Cerebellar cortex (tissue), 1 donor: ENCODE measurements around the gene RCC2.

ENCODE experiments used
- DNase-seq: peaks from one replicate; pipeline ENCODE4 v3.0.0-alpha.2; 2015; ENCODE audit warnings: low spot score

Gene RCC2

DNA sequence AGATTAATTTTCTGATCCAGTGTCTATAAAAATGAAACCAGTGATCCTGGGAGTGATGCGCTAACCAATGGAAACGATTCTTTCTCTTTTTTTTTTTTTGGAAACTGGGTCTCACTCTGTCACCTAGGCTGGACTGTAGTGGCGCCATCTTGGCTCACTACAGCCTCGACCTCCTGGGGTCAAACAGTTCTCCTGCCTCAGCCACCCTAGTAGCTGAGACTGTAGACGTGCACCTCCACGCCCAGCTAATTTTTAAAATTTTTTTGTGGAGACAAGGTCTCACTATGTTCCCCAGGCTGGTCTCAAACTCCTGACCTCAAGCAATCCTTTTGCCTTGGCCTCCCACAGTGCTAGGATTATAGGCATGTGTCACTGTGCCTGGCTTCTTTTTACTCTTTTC is 3.4 kb upstream of the RCC2 start:
- DNase-seq: no peak

DNA sequence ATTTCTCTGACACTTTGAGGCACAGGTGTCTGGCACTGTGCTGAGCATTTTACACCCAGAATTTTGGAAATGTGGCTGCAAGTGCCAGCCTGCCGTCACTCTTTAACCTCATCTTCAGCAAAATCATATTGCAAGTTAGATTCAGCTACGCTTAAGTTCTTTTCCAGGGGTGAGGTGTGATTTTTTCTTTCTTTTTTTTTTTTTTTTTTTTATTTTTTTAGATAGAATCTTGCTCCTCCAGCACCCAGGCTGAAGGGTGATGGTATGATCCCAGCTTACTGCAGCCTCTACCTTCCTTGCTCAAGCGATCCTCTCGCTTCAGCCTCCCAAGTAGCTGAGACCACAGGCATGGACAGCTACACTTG is 2.5 kb upstream of the RCC2 start:
- no peak for DNase-seq

DNA sequence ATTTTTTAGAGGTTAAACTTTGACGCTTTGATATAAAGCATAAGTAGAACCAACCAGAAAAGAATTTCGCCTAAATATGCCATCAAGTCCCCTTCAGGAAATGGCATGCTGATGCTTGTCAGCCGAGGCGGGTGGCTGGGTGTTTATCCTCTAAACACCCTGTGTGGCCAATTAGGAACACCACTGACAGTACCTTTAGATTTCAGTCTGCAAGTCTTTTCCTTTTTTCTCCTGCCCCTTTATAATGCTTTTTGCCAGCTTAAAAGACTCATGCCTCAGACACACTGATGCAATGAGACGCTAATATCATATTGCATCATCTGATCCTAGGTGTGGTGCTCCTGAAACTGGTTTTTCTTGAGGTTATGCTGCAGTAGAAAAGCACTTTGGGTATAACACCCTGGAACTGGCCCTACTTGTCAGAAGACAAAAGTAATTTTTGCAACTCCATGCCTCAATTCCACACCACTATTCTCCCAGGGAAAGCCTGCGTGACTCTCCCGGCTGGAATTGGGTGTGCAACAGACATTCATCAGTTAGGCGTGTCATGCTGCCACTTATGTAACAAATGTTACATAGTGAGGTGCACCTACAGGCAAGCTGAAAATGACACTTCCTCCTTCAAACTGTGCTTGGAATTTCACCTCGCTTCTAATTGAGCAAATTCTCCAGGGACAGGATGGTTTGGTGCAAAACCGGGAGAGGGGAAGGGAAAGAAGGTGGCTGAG is 2.0 kb upstream of the RCC2 start:
- DNase-seq: no peak

DNA sequence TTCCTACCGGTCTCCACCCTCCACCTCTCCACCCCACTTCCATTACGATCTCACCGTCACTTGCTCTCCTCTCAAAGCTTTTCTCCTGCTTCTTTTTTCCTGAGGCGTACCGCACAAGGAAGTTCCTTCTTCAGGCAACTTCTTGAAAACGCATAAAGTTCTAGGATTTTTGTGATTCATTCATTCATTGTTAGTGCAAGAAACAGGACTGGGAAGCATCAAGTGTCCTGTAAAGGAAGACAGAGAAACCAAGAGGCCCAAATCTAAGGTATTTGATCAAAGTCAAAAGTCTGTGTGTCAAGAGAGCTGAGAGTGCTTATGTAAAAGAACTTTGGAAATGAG is 1.3 kb upstream of the RCC2 start:
- no peak for DNase-seq

DNA sequence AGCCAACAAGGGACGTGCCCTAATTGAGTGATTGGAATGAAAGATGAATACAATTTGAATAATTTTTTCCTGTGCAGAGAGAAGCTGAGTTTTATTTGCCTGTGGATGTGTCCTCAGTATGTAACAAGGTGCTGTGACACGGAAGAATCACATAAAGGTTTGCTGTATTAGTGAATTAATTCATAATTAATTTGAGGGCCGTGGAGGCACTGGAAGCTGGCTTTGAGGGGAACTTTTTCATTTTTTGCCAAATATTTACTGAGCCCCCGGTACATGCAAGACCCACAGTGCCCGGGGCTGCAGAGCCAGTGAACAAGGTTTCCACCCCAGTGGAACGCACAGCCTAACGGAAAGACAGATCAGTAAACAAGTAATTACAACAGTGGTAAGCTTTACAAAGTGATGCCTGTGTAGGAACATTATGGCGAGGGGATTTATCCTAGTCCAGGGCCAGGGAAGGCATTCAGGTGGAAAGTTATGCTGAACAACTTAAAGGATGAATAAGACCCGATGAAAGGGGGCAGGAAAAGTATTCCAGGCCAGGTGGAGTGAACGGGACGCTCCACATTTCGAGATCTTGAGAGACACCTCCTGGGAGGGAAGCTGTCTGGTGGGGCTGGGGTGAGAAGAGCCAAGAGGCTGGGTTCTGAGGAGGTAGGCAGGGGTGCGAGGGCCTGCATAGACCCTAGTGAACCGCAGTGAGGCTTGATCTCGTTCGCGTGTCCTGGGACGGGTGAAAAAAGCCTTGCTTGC is 773 bp upstream of the RCC2 start:
- no peak for DNase-seq

DNA sequence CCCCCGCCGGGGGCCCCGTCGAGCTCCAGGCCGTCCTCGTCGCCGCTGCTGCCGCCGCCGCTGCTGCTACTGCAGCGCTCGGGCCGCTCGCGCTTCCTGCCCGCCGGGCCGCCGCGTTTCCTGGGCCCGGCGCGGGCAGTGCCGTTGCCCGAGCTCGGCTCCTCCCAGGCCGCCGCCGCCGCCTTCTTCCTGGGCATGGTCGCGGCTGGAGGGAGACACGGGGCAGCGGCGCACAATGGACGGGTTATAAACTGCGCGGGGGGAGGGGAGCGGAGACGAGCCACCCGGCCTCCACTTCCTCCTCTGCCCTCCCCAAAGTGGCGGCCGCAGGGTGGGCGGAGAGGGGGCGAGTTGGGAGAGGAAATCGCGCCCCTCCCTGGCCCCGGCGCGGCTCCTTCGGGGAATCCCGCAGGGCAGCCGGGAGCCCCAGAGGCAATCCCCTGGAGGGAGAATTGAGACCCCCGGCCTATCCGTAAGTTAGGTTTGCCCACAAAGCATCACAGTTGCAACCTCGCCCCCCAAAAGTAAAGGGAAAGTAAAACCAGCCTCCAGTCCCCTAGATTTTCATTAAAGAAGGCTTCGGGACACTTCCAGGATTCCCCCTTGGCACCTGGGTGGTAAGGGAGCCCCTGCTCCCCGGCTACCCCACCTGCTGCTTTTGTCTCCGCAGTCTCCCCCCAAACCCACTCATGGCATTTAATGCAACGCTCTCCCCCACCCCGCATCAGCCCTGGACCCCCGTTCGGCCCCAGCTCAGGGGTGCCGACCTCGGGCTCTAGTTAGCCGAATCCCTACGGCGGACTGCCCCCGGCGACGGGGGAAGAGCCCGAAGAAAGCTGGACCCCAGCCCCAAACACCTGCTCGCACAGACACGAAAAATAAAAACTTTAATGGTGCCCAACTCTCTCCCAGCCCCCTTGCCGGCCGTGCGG is 893 bp downstream of the RCC2 start:
- DNase-seq: peak; percentile 37

DNA sequence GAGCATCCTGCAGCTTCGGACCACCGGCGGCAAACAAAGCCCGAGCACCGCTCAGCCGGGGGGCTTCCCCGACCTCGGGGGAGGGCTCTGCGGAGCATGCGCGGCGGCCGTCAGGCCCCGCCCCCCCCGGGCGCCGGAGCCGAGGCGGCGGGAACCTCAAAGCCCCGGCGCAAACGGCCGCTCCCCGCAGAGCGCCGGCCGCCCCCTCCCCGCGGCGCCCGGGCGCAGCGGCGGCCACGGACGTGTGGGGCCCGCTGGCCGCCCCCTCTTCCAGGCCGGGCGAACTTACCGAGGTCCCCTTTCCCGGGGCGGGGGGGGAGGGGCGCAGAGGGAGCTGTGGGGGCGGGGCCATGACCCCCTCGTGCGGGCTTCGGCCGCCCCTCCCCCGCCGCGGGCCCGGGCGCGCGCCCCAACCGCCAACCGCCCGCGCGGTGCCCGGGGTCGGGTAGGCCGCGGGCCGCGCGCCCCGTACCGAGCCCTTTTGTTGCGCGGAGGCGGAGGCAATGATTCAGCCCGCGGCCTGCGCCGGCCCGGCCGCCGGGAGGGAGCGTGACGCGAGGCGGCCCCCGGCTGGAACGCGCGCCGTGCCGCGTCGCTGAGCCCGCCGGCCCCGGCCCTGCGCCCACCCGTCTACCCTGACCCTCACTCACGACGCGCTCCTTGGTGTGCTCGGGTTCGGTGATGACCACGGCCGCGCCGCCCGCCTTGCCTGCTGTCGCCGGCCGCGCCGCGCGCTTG is 1.7 kb downstream of the RCC2 start:
- no peak for DNase-seq

DNA sequence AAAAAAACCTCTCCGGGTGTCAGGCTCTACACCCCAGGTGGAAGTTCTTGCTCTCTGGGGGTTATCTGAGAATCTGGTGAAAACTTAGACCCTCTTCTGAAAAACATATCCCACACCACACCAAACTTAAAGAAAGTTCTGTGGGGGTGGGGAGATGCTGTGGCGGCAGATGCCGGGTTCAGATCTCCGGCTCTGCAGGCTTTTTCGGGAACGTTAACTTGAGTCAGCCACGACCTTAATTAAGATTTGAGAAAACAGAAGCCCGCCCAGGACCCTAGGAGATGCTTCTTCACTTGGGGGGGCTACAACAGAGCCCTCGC is 2.3 kb downstream of the RCC2 start:
- DNase-seq: peak; percentile 35

DNA sequence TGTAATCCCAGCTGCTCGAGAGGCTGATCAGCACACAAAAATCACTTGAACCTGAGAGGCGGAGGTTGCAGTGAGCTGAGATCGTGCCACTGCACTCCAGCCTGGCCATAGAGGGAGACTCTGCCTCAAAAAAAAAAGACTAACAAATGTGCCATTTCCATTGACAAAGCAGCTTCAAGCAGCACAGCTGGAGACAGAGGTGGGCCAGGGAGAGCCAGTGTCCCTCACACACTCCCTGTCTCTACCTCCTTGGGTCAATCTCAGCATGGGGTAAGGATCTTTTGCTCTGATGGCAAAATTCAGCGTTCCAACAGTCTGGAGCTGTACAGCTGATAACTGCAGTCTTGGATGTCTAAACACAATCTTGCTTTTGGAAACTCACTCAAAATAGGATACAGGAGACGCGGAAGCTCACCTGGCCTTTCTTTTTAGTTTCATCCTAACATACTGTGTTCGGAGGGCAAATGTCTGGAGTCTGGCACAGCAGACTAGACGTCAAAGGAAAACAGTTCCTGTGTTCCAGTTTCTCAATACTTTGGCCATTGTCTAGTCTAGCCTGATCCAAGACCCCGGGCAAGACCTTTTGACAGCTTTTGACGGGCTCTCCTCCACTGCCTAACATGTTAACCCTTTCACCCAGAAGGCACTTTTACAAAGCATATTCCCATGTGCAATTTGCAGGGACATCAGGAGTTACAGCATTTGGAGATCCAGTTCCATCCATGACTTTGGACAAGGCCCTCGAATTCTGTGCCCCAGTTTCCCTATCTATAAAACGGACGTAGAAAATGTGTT is 2.9 kb downstream of the RCC2 start:
- DNase-seq: peak; percentile 20

DNA sequence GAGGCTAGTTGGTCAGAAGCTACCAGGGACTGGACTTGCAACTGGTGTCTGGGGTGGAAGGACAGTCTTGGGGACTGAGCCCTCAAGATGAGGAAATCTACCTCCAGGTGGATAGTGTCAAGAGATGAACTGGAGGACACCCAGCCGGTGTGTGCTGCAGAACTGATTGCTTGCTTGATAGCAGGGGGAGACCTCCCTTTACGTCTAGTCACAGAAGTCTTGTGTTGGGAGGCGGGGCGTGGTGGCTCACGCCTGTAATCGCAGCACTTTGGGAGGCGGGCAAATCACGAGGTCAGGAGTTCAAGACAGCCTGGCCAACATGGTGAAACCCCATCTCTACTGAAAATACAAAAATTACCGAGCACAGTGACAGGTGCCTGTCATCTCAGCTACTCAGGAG is 4.9 kb downstream of the RCC2 start:
- no peak for DNase-seq

DNA sequence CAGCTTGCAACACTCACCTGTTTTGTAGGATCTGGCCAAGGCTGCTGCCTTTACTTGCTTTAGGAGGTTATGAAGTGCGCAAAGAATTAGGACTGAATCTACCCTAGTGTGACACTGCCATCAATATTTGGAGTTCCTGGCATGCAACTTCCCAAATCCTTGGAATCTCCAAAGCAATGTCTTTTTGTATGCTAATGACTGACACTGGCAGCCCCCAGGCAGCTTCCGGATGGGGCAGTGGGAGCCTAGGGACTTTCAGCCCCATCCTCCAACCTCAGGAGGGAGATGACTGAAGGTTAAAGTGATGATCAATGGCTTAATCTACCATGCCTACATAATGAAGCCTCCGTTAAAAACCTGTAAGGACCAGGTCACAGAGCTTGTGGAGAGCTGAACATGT is 5.5 kb downstream of the RCC2 start:
- no peak for DNase-seq

DNA sequence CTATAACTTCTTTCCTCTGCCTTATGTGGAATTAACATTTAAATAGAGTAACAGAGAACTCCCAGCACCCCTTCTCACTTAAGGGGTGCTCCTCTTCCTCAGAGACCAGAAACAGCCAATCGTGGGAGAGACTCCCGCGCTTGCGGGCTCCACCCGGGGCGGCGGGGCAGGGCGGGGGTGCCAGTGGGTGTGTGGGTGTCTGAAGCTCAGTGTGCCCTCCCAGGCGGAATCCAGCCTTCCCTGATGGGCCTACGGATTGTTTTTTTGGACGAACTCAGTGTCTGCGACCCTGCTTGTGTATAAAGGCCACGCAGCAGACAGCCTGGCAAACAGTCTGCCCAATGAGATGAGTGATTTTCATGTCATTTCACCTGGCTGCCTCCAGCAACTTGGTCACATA is 6.2 kb downstream of the RCC2 start:
- DNase-seq: no peak

DNA sequence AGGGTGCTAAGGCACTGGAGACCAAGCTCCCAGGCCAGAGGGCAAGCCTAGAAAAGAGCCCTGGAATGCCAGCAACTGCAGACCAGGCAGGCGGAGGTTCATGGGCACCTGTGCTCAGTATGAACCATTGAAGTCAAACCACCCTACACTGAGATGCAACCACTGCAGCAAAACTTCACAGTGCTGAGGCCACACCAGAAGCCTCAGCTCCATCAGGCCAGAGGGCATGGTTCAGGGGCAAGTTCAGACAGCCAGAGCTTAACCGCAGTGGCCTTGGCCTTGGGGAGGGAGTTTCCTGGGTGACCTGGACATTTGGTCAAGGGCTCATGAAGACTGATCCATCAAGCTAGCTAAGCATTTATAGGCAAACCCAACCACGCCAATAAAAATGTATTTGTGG is 7.1 kb downstream of the RCC2 start:
- DNase-seq: no peak

DNA sequence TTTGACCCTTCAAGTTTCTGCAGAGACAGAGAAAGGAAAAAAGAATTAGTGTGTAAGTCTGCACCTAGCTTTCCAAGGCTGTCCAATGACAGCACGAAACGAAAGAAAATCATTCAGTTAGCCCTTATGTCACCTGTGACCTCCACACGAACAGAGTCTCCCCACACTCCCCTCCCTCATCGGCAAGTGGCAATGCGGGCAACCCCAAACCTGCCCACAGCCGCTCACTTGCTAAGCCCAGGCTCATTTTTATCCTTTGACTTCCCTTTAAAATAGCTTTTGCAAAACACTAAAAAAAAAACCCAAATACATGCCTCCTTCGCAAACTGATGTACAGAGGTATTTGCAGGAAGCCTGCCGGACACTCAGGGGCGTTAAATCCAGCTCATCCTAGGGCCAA is 10.3 kb downstream of the RCC2 start:
- DNase-seq: no peak

DNA sequence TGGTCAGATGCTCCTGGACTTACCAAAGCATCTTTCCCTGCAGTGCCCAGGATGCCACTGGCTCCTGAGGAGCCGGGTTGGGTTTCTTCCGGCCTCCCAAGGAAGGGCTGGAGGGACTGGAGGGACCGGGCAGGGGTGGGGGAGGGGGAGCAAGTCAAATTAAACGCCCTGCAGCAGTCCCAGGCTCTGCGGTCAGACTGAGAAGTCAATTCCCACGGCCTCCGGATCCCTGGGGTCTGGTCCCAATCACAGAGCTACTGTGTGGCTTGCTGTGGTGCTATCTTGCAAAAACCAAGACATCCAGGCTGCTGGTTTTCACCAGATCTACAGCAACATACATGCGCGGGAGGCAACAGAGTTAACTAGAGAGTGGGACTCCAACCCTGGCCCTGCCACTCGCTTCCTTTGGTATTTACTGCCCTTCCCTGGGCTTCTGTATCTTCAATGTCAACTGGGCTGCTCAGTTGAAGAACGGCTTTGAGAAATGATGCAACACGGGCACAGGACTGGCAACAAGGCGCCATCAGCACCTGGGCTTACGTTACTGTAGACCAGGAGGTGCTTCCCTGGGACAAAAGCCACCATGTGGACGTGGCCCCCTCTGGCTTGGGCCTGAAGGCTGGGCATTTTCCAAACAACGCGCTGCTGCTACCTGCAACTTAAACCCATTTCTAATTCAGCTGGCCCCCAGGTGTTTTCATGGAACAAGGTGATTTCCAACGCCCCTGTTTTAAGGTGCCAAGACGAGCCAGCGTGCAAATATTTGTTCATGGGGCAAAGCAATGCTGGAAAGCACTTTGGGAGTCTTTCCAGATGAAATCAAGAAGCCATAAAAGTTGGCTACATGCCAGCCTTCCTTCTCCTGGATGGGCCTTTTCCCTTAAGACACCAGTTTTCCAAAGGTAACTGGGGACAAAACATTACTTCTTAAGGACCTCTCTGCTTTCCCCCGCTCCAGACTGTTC is 11.5 kb downstream of the RCC2 start:
- no peak for DNase-seq

DNA sequence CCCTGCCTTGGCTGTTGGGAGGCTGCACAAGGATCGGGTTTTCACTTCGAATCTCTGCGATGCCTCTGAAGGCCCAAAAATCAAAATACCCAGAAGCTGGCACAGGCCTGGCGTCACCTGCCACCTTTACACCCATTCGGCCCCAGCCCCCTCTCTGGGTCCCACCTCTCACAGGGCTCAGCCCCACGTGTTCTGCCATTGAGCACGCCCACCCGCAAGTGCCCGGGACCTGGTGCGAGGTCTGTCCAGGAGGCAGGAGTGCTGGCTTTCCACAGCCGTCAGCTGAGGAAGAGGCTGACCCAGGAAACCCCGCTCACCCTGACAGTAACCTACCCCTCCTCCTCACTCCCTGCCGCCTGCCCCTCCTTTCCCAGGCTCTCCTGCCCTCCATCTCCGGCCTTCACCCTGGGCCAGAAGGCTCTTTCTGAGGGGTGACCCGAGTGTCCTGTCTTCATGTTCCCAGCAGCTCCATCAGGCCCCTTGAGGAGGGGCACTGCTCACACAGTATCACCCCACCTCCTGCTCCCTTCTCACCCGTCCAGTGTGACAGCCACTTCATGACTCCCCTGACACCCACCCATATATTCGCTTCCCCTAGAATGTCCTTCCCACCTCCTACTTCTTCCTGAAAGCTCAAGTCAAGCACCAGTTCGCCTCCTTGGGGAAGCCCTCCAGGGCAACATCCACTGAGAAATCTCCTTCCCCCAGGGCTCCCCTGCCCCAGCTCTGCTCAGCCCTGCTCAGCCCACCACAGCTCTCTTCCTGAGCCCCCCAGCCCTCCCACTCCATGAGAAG is 13.5 kb downstream of the RCC2 start:
- DNase-seq: no peak

DNA sequence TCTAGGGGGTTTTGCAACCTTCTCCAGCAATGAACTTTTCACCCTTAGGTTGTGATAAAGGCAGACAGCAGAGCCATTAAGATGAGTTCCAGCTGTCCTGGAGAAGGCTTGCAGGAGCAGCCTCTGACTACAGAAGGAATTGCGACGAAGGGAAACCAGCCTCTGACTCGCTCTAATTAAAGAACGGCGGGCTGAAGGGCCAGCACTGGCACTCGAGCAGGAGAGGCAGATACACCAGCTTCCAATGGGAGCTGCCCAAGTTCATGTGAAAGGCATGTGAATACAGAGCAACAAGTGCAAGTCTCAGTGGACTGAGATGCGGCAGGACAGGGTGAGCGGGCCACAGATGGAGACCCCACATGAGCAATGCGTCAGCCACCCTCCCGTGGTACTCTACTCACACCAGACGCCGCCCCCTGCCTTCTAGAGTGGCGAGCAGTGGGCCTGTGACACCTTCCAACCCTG is 15.7 kb downstream of the RCC2 start:
- DNase-seq: no peak

DNA sequence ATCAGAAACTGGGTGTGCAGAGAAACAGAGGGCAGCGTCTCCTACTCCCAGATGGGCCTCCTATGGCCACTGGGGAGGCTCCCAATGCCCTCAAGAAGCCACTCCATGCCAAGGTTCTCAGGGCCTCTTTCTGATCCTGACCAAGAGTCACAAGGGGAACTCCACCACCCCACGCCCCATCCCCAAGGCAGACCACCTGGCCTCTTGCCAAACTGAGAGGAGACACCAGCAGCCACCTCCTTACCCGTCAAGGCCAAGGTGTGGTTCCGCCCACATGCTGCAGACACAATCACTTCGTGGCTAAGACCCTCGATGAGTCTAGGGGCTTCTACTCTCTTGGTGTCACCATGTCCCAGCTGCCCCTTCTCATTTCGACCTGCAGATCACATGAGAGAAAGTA is 17.0 kb downstream of the RCC2 start:
- no peak for DNase-seq

DNA sequence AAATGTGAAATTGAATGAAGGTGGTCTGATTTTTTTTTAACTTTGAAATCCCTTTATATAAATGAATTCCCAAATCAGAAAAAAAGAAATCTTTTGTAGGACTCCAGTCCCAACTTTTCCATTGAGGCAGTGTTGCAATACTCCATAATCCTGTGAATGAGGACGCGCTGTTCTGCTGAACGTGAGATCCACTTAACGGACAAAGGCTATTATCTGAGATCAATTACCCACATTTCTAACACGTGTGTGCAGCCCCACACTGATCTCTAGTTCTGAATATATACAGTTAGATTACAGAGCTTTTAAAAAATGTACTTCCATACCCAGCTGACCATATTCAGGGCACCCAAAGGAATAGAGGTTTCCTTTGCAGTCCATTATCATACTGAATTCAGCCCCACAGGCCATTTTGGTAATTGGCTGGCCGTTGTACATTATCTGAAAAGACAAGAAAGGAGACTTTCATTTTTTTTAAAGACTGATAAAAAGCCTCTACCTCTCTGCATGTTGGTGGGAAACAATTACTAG is 19.0 kb downstream of the RCC2 start:
- no peak for DNase-seq
